Gastrocnemius medialis (tissue), 4 donors: ENCODE data around the gene BPIFB6. TPM values are rescaled to one million over a fixed set of nuclear protein-coding genes. Genes with fewer than 3 reads are reported as not detected.

Experiments
- ATAC-seq, 2 donors: fragments of 150-250 bp; one replicate each; pipeline ENCODE4 v1.9.1; 2016
- DNase-seq, 2 donors: peaks; one replicate each; pipeline ENCODE4 v3.0.0-alpha.2; 2019
- H3K27ac ChIP-seq, 4 donors: fragments of 200-600 bp; sonication (generic); 1 replicate in 1 of 4; 2 replicates in 3 of 4; pipeline ENCODE4 v1.5.1; 2016 to 2018; ENCODE audit warnings: mild to moderate bottlenecking in 2 of 4, moderate library complexity in 1 of 4
- H3K27me3 ChIP-seq, 3 donors: fragments of 200-600 bp; sonication (generic) in 2 of 3; 1 replicate in 1 of 3; 2 replicates in 2 of 3; pipeline versions ENCODE4 v1.5.1 to v1.6.0; 2016 to 2019; ENCODE audit warnings: mild to moderate bottlenecking in 1 of 3, moderate library complexity in 1 of 3
- H3K36me3 ChIP-seq, 2 donors: fragments of 200-600 bp; sonication (generic) in 1 of 2; one replicate each; pipeline ENCODE4 v1.5.1; 2017 to 2018
- H3K4me1 ChIP-seq, 2 donors: fragments of 200-600 bp; sonication (generic) in 1 of 2; one replicate each; pipeline ENCODE4 v1.5.1; 2016 to 2017; ENCODE audit warnings: mild to moderate bottlenecking in 2 of 2
- H3K4me3 ChIP-seq, 4 donors: fragments of 200-600 bp; sonication (generic) in 3 of 4; 1 replicate in 1 of 4; 2 replicates in 3 of 4; pipeline ENCODE4 v1.5.1; 2016 to 2019; ENCODE audit warnings: mild to moderate bottlenecking in 2 of 4
- H3K9me3 ChIP-seq, 3 donors: fragments of 200-600 bp; sonication (generic) in 2 of 3; 1 replicate in 1 of 3; 2 replicates in 2 of 3; pipeline ENCODE4 v1.5.1; 2016 to 2019
- CTCF ChIP-seq, 5 experiments: fragments of 450-650 bp in 3 of 5; fragments of 200-600 bp in 2 of 5; sonication (generic) in 2 of 5; IDR thresholded peaks in 4 of 5; conservative IDR thresholded peaks in 1 of 5; 1 replicate in 4 of 5; 2 replicates in 1 of 5; pipeline ENCODE4 v1.5.1; 2016 to 2019; ENCODE audit warnings: antibody characterized with exemption in 5 of 5, mild to moderate bottlenecking in 3 of 5, moderate library complexity in 3 of 5
- POLR2A ChIP-seq, 2 donors: fragments of 450-650 bp; IDR thresholded peaks; one replicate each; pipeline ENCODE4 v1.6.1; 2017; ENCODE audit warnings: antibody characterized with exemption in 2 of 2, mild to moderate bottlenecking in 2 of 2, moderate library complexity in 2 of 2
- in situ Hi-C, 4 donors: fragments of 200-750 bp; cut with MboI; loops; one replicate each; pipeline versions ENCODE4 v1.15.0 to v1.8.0; 2017; ENCODE audit warnings: low sequenced_read_pairs in 4 of 4
- intact Hi-C: fragments of 100-400 bp; cut with DNase I; formaldehyde crosslinking; loops from one replicate; pipeline ENCODE4 v1.15.1; 2023; ENCODE audit warnings: low total_unique reads
- total RNA-seq, 4 donors: library from RNA; depleted of rRNA; stranded (reverse); fragments of >200 nt; gene quantifications; one replicate each; pipeline versions ENCODE4 v1.1.0 to v1.2.3, GENCODE V29; 2016

The BPIFB6 gene
- total RNA-seq, 4 donors from 2014 or later: not detected

GRCh38 chr20:33034115-33034514 is 2.7 kb downstream of the BPIFB6 start:
- Histone ChIP-seq H3K9me3 (no peaks in the 10 kb centered on the region), H3K27me3 (peaks cover 0 to 3% (median 0%) of the 10 kb centered on the region in 3 donors), H3K4me1 (no peaks in the 10 kb centered on the region), H3K27ac (no peak overlapping the region), H3K4me3 (no peak overlapping the region), H3K36me3 (no peaks in the 10 kb centered on the region)
- TF ChIP-seq CTCF (IDR thresholded peaks at IDR 0.05 in 4 of 5, conservative IDR thresholded peaks at IDR 0.05 in 1 of 5) (no peak), POLR2A (IDR thresholded peaks at IDR 0.05) (no peak)
- ATAC-seq (no peak), DNase-seq (no peak)
- intact Hi-C loops (no loop called here), in situ Hi-C loops (no loop called here)

- Histone ChIP-seq H3K27me3 (no peaks in the 10 kb centered on the region), H3K27ac (no peak overlapping the region), H3K4me3 (no peak overlapping the region), H3K36me3 (no peaks in the 10 kb centered on the region), H3K9me3 (no peaks in the 10 kb centered on the region), H3K4me1 (no peaks in the 10 kb centered on the region)
- DNase-seq (no peak), ATAC-seq (no peak)
- in situ Hi-C loops: no loop called here
- TF ChIP-seq CTCF (IDR thresholded peaks at IDR 0.05 in 4 of 5, conservative IDR thresholded peaks at IDR 0.05 in 1 of 5) (no peak), POLR2A (IDR thresholded peaks at IDR 0.05) (no peak)
- intact Hi-C loops: no loop called here
Observed at GRCh38 chr20:33034901-33035492, 3.5 kb downstream of the BPIFB6 start.

GRCh38 chr20:33037456-33037855 is 6.0 kb downstream of the BPIFB6 start:
- no peak for ATAC-seq
- H3K36me3 ChIP-seq: no peaks in the 10 kb centered on the region
- TF ChIP-seq CTCF (IDR thresholded peaks at IDR 0.05 in 4 of 5, conservative IDR thresholded peaks at IDR 0.05 in 1 of 5): no peak
- no peak for DNase-seq
- H3K4me1 ChIP-seq: no peaks in the 10 kb centered on the region
- H3K27ac ChIP-seq: no peak overlapping the region
- in situ Hi-C loops (no loop called here), intact Hi-C loops (no loop called here)
- no peaks in the 10 kb centered on the region for H3K9me3 ChIP-seq
- no peak overlapping the region for H3K4me3 ChIP-seq
- no peaks in the 10 kb centered on the region for H3K27me3 ChIP-seq

- TF ChIP-seq CTCF (IDR thresholded peaks at IDR 0.05 in 4 of 5, conservative IDR thresholded peaks at IDR 0.05 in 1 of 5) (no peak), POLR2A (IDR thresholded peaks at IDR 0.05) (no peak)
- H3K27me3 ChIP-seq: no peaks in the 10 kb centered on the region
- H3K27ac ChIP-seq: no peak overlapping the region
- no peaks in the 10 kb centered on the region for H3K9me3 ChIP-seq
- no peaks in the 10 kb centered on the region for H3K4me1 ChIP-seq
- ATAC-seq (no peak), DNase-seq (no peak)
- intact Hi-C loops (no loop called here), in situ Hi-C loops (no loop called here)
- H3K36me3 ChIP-seq: no peaks in the 10 kb centered on the region
- no peak overlapping the region for H3K4me3 ChIP-seq
Observed at GRCh38 chr20:33038243-33038642, 6.8 kb downstream of the BPIFB6 start.

GRCh38 chr20:33042430-33042829 is 11.0 kb downstream of the BPIFB6 start:
- in situ Hi-C loops: no loop called here
- intact Hi-C loops: no loop called here
- H3K27me3 ChIP-seq: no peaks in the 10 kb centered on the region
- H3K36me3 ChIP-seq: no peaks in the 10 kb centered on the region
- no peak overlapping the region for H3K27ac ChIP-seq
- ATAC-seq: no peak
- H3K4me1 ChIP-seq: no peaks in the 10 kb centered on the region
- DNase-seq: no peak
- no peaks in the 10 kb centered on the region for H3K9me3 ChIP-seq
- TF ChIP-seq POLR2A (IDR thresholded peaks at IDR 0.05) (no peak), CTCF (IDR thresholded peaks at IDR 0.05 in 4 of 5, conservative IDR thresholded peaks at IDR 0.05 in 1 of 5) (no peak)
- H3K4me3 ChIP-seq: no peak overlapping the region
